DND-41 (cell line): ENCODE results near the gene COL9A3.

ENCODE experiments used
- ATAC-seq: fragments of 200-7000 bp; cut with Tn5 transposase; 3 replicates; pipeline ENCODE4 v1.9.1; 2021; ENCODE audit warnings: low read depth; ENCODE audit not compliant: insufficient read depth
- DNase-seq: peaks from one replicate; pipeline ENCODE4 v3.0.0-alpha.2; 2020
- H2AFZ ChIP-seq: 2 replicates; pipeline ENCODE4 v1.6.0; 2012; ENCODE audit warnings: low read depth, low read length
- H3K27ac ChIP-seq: 2 replicates; pipeline ENCODE4 v1.5.1; 2012; ENCODE audit warnings: low read length, inconsistent platforms
- H3K27me3 ChIP-seq: fragments of 200-600 bp; sonication (generic); 2 replicates; pipeline ENCODE4 v1.6.0; 2012; ENCODE audit warnings: low read length, mild to moderate bottlenecking, inconsistent platforms; ENCODE audit not compliant: insufficient read depth, poor library complexity
- H3K36me3 ChIP-seq: 2 replicates; pipeline ENCODE4 v1.5.1; 2012; ENCODE audit warnings: low read length, inconsistent platforms; ENCODE audit not compliant: insufficient read depth
- H3K4me1 ChIP-seq: 2 replicates; pipeline ENCODE4 v1.5.1; 2012; ENCODE audit warnings: mild to moderate bottlenecking, low read length; ENCODE audit not compliant: insufficient read depth
- H3K4me2 ChIP-seq: 2 replicates; pipeline ENCODE4 v1.6.0; 2012; ENCODE audit warnings: mild to moderate bottlenecking, moderate library complexity, low read length, inconsistent platforms; ENCODE audit not compliant: insufficient read depth
- H3K4me3 ChIP-seq, 2 experiments: fragments of 200-600 bp in 1 of 2; shearing (Covaris generic) in 1 of 2; 2 replicates each; pipeline ENCODE4 v1.5.1; 2012 to 2016; ENCODE audit warnings: inconsistent platforms in 2 of 2, low read length in 2 of 2, mild to moderate bottlenecking in 2 of 2, low read depth in 1 of 2, moderate library complexity in 1 of 2
- H3K79me2 ChIP-seq: 2 replicates; pipeline ENCODE4 v1.6.0; 2012; ENCODE audit warnings: low read length, inconsistent platforms; ENCODE audit not compliant: insufficient read depth
- H3K9ac ChIP-seq: 2 replicates; pipeline ENCODE4 v1.6.0; 2012; ENCODE audit warnings: low read depth, mild to moderate bottlenecking, inconsistent platforms, low read length, moderate library complexity
- H3K9me3 ChIP-seq: 2 replicates; pipeline ENCODE4 v1.5.1; 2012; ENCODE audit warnings: low read length, moderate library complexity, mild to moderate bottlenecking, inconsistent platforms; ENCODE audit not compliant: insufficient read depth, severe bottlenecking
- H4K20me1 ChIP-seq: 2 replicates; pipeline ENCODE4 v1.6.0; 2012; ENCODE audit warnings: low read length; ENCODE audit not compliant: insufficient read depth
- CTCF ChIP-seq: IDR thresholded peaks from 2 replicates; pipeline ENCODE4 v1.5.1; 2012; ENCODE audit warnings: borderline replicate concordance, low read length, moderate library complexity, mild to moderate bottlenecking; ENCODE audit not compliant: poor library complexity, severe bottlenecking; ENCODE audit errors: extremely low read depth
- EZH2 ChIP-seq: IDR thresholded peaks from 3 replicates; pipeline ENCODE4 v1.6.1; 2012; ENCODE audit warnings: borderline replicate concordance, low read depth, mild to moderate bottlenecking, moderate library complexity, low read length, inconsistent platforms; ENCODE audit not compliant: severe bottlenecking

Gene COL9A3

GRCh38 chr20:62816031-62816883, 593 bp upstream of the COL9A3 start:
- no peaks in the 10 kb centered on the region for H3K27me3 ChIP-seq
- H3K4me3 ChIP-seq, result no peak overlapping the region
- no peak overlapping the region for H3K4me2 ChIP-seq
- peaks cover 27% of the 10 kb centered on the region for H3K36me3 ChIP-seq
- H3K9ac ChIP-seq, result no peak overlapping the region
- no peak overlapping the region for H3K27ac ChIP-seq
- no peaks in the 10 kb centered on the region for H3K9me3 ChIP-seq
- ATAC-seq, result no peak
- H4K20me1 ChIP-seq, result peaks cover 53% of the 10 kb centered on the region
- H2AFZ ChIP-seq, result no peak overlapping the region
- TF ChIP-seq CTCF (no peak), EZH2 (no peak)
- no peaks in the 10 kb centered on the region for H3K79me2 ChIP-seq
- H3K4me1 ChIP-seq, result no peaks in the 10 kb centered on the region
- no peak for DNase-seq

- H2AFZ ChIP-seq, result no peak overlapping the region
- no peaks in the 10 kb centered on the region for H3K27me3 ChIP-seq
- no peak for TF ChIP-seq CTCF
- TF ChIP-seq EZH2, result no peak
- H3K27ac ChIP-seq, result no peak overlapping the region
- no peak overlapping the region for H3K9ac ChIP-seq
- H3K79me2 ChIP-seq, result no peaks in the 10 kb centered on the region
- no peaks in the 10 kb centered on the region for H3K9me3 ChIP-seq
- peaks cover 38% of the 10 kb centered on the region for H4K20me1 ChIP-seq
- H3K36me3 ChIP-seq, result peaks cover 9% of the 10 kb centered on the region
- no peak for DNase-seq
- H3K4me1 ChIP-seq, result no peaks in the 10 kb centered on the region
- no peak overlapping the region for H3K4me3 ChIP-seq
- ATAC-seq, result no peak
- no peak overlapping the region for H3K4me2 ChIP-seq
These were observed 1.2 kb downstream of the COL9A3 start for GRCh38 chr20:62817975-62818591.

- Histone ChIP-seq H3K9me3 (no peaks in the 10 kb centered on the region), H3K27me3 (no peaks in the 10 kb centered on the region), H3K36me3 (peaks cover 4% of the 10 kb centered on the region; the same call in 1 of the 2 replicates), H3K4me3 (no peak overlapping the region), H4K20me1 (peaks cover 33% of the 10 kb centered on the region), H2AFZ (no peak overlapping the region), H3K9ac (no peak overlapping the region), H3K79me2 (no peaks in the 10 kb centered on the region), H3K27ac (no peak overlapping the region), H3K4me2 (no peak overlapping the region), H3K4me1 (no peaks in the 10 kb centered on the region)
- no peak for ATAC-seq
- DNase-seq, result no peak
- TF ChIP-seq CTCF, result no peak
- no peak for TF ChIP-seq EZH2
These were observed 2.0 kb downstream of the COL9A3 start for GRCh38 chr20:62818592-62819493.
